ENCODE results near the gene CELSR1. TPM values are rescaled to one million over a fixed set of nuclear protein-coding genes. Genes with fewer than 3 reads are reported as not detected.
A peak's percentile ranks its signal among the peaks of the same experiment; 100 is the strongest.

The CELSR1 gene
- 10 to 100 TPM; 18.4 to 56.0 (median 31.0) TPM for total RNA-seq

GRCh38 chr22:46537225-46537945 lies at the start of gene CELSR1:
Gene CELSR1, minus strand, starts transcription at chr22:46537620. Its CDS starts 450 bp downstream, at chr22:46537170.
- Histone ChIP-seq H3K4me1 (peaks cover 21 to 24% of the 10 kb centered on the region in 2 donors), H3K36me3 (no peaks in the 10 kb centered on the region), H3K27ac (peak within 1 kb of the TSS in 1 of 3 donors; percentile 45), H3K4me3 (replicated peaks in 1 of 3) (peak within 1 kb of the TSS in 2 of 3 donors; percentile 22 to 41), H3K27me3 (no peaks in the 10 kb centered on the region), H3K9me3 (no peaks in the 10 kb centered on the region)
- WGBS, 2 donors: 0% methylated on average over 4 of the region's 101 CpGs; no CpG with 5 or more reads in 1 of the 2 donors
- intact Hi-C loops (cut with DNase I): no loop called here
- DNase-seq: peak; percentile 56 to 61
- peak in 1 of 2 donors; percentile 34 for TF ChIP-seq POLR2A (IDR thresholded peaks at IDR 0.05)
- TF ChIP-seq CTCF (IDR thresholded peaks at IDR 0.05): no peak

GRCh38 chr22:46587061-46587460 lies 49.6 kb upstream of the CELSR1 start:
- H3K27ac ChIP-seq: peak overlapping the region; percentile 76 to 92 (median 81)
- no peak for TF ChIP-seq POLR2A (IDR thresholded peaks at IDR 0.05)
- TF ChIP-seq CTCF (IDR thresholded peaks at IDR 0.05): no peak
- WGBS, 2 donors: 41 to 73% methylated on average over 3 to 6 of the region's 9 CpGs

GRCh38 chr22:46586531-46587011 lies 49.2 kb upstream of the CELSR1 start:
- intact Hi-C loops (cut with DNase I): no loop called here
- H3K9me3 ChIP-seq: no peaks in the 10 kb centered on the region
- no peaks in the 10 kb centered on the region for H3K27me3 ChIP-seq
- WGBS, 2 donors: 66 to 83% methylated on average over 12 of the region's 12 CpGs
- no peak overlapping the region for H3K4me3 ChIP-seq (replicated peaks in 1 of 3)
- TF ChIP-seq POLR2A (IDR thresholded peaks at IDR 0.05) (no peak), CTCF (IDR thresholded peaks at IDR 0.05) (no peak)
- H3K36me3 ChIP-seq: no peaks in the 10 kb centered on the region
- no peak for DNase-seq
- peaks cover 72 to 82% of the 10 kb centered on the region in 2 donors for H3K4me1 ChIP-seq
- peak overlapping the region; percentile 76 to 92 (median 81) for H3K27ac ChIP-seq

More at GRCh38 chr22:46587061-46587460, 49.6 kb upstream of the CELSR1 start:
- H3K36me3 ChIP-seq: no peaks in the 10 kb centered on the region
- peaks cover 69 to 80% of the 10 kb centered on the region in 2 donors for H3K4me1 ChIP-seq
- peak; percentile 79 to 83 for DNase-seq
- intact Hi-C loops (cut with DNase I): no loop called here
- no peaks in the 10 kb centered on the region for H3K27me3 ChIP-seq
- H3K4me3 ChIP-seq (replicated peaks in 1 of 3): no peak overlapping the region
- no peaks in the 10 kb centered on the region for H3K9me3 ChIP-seq

GRCh38 chr22:46586123-46586519 lies 48.7 kb upstream of the CELSR1 start:
- WGBS, 2 donors: 56 to 57% methylated on average over 1 to 8 of the region's 12 CpGs
- H3K4me3 ChIP-seq (replicated peaks in 1 of 3): no peak overlapping the region

More at GRCh38 chr22:46586123-46586519, 48.7 kb upstream of the CELSR1 start:
- intact Hi-C loops (cut with DNase I): no loop called here
- Histone ChIP-seq H3K36me3 (no peaks in the 10 kb centered on the region), H3K4me1 (peaks cover 74 to 83% of the 10 kb centered on the region in 2 donors), H3K27me3 (no peaks in the 10 kb centered on the region), H3K9me3 (no peaks in the 10 kb centered on the region), H3K27ac (peak overlapping the region in 1 of 3 donors; percentile 81)
- peak in 1 of 2 donors; percentile 39 for DNase-seq
- TF ChIP-seq CTCF (IDR thresholded peaks at IDR 0.05): no peak
- TF ChIP-seq POLR2A (IDR thresholded peaks at IDR 0.05): no peak

Data from thyroid gland (tissue), 4 donors.